Thyroid gland (tissue), 4 donors: ENCODE results near the gene INHBE.

Experiments used
- POLR2A ChIP-seq, 2 donors: fragments of 450-650 bp; IDR thresholded peaks; one replicate each; pipeline ENCODE4 v1.6.1; 2017; ENCODE audit warnings: antibody characterized with exemption in 2 of 2, mild to moderate bottlenecking in 2 of 2, moderate library complexity in 1 of 2
- TF ChIP-seq, protein P1 (sequence below), 6 experiments: fragments of 200-600 bp in 3 of 6; fragments of 450-650 bp in 3 of 6; sonication (generic) in 3 of 6; IDR thresholded peaks; one replicate each; pipeline ENCODE4 v1.5.1; 2016 to 2019; ENCODE audit warnings: antibody characterized with exemption in 6 of 6, mild to moderate bottlenecking in 2 of 6, inconsistent platforms in 1 of 6, moderate library complexity in 1 of 6

DNA sequence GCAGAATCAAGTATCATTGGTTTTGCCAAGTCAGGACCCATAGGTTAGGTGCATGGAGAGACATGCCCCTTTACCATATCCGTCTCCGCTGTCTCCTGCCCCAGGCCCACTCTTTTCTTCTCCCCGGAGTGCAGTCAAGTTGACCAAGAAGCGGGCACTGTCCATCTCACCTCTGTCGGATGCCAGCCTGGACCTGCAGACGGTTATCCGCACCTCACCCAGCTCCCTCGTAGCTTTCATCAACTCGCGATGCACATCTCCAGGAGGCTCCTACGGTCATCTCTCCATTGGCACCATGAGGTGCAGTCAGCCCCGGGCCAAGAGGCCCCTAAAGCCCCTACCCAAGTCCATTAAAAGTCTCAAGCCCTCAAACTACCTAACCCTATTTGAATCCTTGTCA, 9.5 kb downstream of the INHBE start:
- TF ChIP-seq, protein P1, sequence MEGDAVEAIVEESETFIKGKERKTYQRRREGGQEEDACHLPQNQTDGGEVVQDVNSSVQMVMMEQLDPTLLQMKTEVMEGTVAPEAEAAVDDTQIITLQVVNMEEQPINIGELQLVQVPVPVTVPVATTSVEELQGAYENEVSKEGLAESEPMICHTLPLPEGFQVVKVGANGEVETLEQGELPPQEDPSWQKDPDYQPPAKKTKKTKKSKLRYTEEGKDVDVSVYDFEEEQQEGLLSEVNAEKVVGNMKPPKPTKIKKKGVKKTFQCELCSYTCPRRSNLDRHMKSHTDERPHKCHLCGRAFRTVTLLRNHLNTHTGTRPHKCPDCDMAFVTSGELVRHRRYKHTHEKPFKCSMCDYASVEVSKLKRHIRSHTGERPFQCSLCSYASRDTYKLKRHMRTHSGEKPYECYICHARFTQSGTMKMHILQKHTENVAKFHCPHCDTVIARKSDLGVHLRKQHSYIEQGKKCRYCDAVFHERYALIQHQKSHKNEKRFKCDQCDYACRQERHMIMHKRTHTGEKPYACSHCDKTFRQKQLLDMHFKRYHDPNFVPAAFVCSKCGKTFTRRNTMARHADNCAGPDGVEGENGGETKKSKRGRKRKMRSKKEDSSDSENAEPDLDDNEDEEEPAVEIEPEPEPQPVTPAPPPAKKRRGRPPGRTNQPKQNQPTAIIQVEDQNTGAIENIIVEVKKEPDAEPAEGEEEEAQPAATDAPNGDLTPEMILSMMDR (IDR thresholded peaks at IDR 0.05), result no peak
- TF ChIP-seq POLR2A (IDR thresholded peaks at IDR 0.05), result no peak
